ENCODE data around the gene SWT1.
"Not testable (repeated sequence)": the region's sequence is repeated elsewhere in the genome, so short reads cannot be mapped to it uniquely, and the experiment has no call there.

The SWT1 gene

DNA sequence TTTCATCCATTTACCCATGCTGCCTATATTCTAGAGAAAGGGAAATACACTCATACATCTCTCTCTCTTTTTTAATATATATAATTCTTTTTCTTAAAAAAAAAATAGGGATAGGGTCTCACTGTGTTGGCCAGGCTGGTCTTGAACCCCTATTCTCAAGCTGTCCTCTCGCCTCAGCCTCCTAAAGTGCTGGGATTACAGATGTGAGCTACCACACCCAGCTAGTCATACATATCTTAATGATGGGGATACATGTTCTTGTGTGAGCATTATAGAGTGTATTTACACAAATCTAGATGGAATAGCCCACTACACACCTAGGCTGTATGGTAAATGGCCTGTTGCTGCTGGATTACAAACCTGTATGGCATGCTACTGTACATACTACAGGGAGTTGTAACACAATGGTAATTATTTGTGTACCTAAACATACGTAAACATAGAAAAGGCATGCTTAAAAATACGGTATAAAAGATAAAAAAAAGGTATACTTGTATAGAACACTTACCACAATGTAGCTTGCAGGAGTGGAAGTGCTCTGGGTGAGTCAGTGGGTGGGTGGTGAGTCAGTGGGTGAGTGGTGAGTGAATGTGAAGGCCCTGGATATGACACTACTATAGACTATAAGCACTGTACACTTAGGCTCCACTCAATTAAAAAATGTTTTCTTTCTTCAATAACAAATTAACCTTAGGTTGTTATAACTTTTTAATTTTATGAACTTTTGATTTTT is 87.2 kb downstream of the SWT1 start:
- peak; percentile 3 to 17 (median 11) for DNase-seq (ENCODE audit: low read depth in 3 of 3, low spot score in 1 of 3)

DNA sequence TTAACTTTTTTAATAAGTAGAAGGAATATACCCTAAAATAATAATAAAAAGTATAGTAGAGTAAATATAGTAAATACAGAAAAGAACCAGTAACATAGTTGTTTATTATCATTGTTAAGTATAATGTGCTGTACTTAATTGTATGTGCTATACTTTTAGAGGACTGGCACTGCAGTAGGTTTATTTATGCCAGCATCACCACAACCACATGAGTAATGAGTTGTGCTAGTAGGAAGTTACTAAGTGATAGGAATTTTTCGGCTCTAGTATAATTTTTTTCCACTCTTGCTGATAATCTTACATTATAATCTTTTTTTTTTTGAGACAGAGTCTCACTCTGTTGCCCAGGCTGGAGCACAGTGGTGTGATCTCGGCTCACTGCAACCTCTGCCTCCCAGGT is 88.5 kb downstream of the SWT1 start:
- no peak for DNase-seq (ENCODE audit: low read depth in 3 of 3, low spot score in 1 of 3)

DNA sequence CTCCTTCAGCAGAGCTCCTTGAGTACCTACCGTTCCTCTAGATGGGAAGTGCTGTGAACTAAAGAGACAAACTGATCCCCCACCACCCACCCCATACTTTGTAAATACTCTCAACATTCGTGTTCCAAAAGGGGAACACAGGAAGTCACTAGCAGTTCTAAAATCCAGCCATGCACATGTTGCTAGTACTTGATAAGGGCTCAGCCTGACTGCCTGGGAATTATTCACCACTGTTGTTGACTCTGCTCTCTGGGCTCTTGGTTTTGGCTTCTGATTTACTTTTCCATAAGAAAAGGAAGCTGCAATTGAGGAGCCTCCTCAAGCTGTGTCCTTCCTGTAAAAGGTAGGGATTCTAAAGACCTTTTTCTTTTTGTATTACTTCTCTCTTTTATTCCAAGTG is 92.6 kb downstream of the SWT1 start:
- no peak for DNase-seq (ENCODE audit: low read depth in 3 of 3, low spot score in 1 of 3)

DNA sequence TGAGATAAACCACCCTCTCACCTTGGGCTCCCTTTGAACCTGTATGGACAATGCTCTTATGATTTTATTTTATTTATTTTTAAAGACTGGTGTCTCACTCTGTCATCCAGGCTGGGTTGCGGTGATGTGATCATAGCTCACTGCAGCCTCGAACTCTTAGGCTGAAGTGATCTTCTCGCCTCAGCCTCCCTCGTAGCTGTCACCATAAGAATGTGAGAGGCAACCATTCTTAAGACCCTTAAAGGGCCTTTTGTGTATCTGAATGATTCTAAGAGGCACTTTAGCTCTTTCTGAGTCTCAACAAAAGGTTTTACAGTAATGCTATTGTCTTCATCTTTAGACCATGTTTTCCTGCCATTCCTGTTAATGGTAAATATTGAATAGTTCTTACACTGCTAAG is 93.1 kb downstream of the SWT1 start:
- DNase-seq (ENCODE audit: low read depth in 3 of 3, low spot score in 1 of 3): no peak

DNA sequence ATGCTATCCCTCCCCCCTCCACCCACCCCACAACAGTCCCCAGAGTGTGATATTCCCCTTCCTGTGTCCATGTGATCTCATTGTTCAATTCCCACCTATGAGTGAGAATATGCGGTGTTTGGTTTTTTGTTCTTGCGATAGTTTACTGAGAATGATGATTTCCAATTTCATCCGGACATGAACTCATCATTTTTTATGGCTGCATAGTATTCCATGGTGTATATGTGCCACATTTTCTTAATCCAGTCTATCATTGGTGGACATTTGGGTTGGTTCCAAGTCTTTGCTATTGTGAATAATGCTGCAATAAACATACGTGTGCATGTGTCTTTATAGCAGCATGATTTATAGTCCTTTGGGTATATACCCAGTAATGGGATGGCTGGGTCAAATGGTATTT is 95.0 kb downstream of the SWT1 start:
- not testable (repeated sequence) for DNase-seq (ENCODE audit: low read depth in 3 of 3, low spot score in 1 of 3)

DNA sequence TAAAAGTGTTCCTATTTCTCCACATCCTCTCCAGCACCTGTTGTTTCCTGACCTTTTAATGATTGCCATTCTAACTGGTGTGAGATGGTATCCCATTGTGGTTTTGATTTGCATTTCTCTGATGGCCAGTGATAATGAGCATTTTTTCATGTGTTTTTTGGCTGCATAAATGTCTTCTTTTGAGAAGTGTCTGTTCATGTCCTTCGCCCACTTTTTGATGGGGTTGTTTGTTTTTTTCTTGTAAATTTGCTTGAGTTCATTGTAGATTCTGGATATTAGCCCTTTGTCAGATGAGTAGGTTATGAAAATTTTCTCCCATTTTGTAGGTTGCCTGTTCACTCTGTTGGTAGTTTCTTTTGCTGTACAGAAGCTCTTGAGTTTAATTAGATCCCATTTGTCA is 95.4 kb downstream of the SWT1 start:
- DNase-seq (ENCODE audit: low read depth in 3 of 3, low spot score in 1 of 3): not testable (repeated sequence)

DNA sequence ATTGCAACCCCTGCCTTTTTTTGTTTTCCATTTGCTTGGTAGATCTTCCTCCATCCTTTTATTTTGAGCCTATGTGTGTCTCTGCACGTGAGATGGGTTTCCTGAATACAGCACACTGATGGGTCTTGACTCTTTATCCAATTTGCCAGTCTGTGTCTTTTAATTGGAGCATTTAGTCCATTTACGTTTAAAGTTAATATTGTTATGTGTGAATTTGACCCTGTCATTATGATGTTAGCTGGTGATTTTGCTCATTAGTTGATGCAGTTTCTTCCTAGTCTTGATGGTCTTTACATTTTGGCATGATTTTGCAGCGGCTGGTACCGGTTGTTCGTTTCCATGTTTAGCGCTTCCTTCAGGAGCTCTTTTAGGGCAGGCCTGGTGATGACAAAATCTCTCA is 98.6 kb downstream of the SWT1 start:
- not testable (repeated sequence) for DNase-seq (ENCODE audit: low read depth in 3 of 3, low spot score in 1 of 3)

DNA sequence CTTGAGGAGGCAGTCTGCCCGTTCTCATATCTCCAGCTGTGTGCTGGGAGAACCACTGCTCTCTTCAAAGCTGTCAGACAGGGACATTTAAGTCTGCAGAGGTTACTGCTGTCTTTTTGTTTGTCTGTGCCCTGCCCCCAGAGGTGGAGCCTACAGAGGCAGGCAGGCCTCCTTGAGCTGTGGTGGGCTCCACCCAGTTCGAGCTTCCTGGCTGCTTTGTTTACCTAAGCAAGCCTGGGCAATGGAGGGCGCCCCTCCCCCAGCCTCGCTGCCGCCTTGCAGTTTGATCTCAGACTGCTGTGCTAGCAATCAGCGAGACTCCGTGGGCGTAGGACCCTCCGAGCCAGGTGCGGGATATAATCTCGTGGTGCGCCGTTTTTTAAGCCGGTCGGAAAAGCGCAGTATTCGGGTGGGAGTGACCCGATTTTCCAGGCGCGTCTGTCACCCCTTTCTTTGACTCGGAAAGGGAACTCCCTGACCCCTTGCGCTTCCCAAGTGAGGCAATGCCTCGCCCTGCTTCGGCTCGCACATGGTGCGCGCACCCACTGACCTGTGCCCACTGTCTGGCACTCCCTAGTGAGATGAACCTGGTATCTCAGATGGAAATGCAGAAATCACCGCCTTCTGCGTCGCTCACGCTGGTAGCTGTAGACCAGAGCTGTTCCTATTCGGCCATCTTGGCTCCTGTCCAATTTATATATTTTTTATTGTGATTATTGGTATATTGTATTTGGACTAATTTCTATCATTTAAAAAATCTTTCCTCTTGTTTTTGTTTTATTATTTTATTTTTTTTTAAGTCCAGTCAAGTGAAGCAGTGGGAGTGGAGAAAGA is 100.4 kb downstream of the SWT1 start:
- DNase-seq (ENCODE audit: low read depth in 3 of 3, low spot score in 1 of 3): not testable (repeated sequence)

DNA sequence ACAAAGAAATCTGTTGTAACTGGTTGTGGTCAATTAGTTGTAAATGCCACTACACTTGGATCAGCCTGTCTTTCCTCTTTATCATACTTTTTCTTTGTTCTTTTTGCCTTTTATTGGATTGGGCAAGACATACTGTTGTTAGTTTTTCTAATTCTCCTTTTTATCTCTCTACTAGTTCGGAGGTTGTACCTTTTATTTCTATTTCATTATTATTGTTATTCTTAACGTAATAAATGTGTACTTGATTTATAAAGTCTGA is 100.9 kb downstream of the SWT1 start:
- DNase-seq (ENCODE audit: low read depth in 3 of 3, low spot score in 1 of 3): no peak

DNA sequence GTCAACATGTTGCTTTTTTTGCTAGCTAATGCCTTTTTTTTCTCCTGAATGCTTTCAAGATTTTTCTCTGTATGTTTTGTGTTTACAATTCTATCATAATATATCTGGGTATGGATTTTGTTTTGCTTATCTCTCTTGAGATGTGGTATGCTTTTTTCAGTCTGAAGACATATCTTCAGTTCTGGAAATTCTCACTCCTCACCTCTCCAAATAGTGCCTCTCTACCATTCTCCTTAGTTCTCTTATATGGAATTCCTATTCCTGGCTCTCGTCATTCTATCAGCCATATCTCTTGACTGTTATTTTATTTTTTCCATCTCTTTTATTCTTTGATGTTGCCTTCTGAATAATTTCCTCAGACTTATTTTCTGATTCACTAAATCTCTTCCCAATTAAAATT is 101.7 kb downstream of the SWT1 start:
- DNase-seq (ENCODE audit: low read depth in 3 of 3, low spot score in 1 of 3): no peak

DNA sequence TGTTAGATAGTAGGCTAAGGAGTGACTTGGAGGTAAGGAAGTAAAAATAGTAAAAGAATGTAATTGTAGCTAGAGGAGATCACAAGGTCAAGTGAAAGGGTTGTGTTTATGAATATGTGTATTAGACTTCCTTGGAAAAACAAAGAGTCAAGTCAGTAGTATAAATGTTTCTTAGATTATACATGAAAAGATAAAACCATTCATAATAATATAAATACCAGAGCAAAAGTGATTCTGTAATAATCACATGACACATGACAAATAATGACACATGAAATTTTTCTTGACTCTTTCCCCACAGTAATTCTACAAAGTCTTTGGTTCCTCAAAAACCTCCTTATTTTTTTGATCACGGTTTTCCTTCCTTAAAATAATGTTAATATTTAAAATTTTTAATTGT is 103.6 kb downstream of the SWT1 start:
- no peak for DNase-seq (ENCODE audit: low read depth in 3 of 3, low spot score in 1 of 3)

DNA sequence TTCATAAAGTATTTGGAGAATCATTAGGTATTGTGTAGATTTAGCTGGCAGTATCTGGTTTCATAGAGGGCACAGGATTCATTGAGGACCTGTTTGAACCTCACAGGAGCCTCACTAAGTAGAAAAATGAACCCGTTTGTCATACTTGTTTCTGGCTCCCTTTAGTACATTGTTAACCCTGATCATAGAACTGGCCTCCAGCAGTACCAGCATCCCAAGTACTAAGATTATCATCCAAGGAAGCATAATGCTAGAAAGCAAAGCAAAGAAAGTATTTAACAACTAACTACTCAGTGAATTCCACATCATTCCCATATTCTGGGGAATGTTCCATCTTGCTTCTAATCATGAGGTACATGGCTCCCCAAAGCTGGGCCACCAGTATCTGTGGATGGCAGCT is 105.2 kb downstream of the SWT1 start:
- no peak for DNase-seq (ENCODE audit: low read depth in 3 of 3, low spot score in 1 of 3)

DNA sequence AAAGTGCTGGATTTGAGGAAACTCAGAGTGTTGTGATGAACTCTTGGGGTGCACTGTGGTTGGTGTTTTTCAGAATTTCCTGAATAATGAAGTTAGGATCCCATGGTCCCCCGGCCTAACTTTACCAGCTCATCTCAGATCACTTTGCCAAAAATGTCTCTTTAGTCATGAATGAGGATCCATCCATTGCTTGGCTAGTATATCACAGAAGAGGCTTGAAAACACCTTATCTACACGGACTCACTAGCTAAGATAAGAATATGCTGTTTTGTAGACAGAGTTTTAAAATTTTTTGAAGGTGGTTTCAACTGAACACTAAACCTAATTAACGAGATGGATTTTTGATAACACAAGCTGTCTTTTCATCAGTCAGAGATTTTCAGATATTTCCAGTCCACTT is 106.3 kb downstream of the SWT1 start:
- DNase-seq (ENCODE audit: low read depth in 3 of 3, low spot score in 1 of 3): no peak

DNA sequence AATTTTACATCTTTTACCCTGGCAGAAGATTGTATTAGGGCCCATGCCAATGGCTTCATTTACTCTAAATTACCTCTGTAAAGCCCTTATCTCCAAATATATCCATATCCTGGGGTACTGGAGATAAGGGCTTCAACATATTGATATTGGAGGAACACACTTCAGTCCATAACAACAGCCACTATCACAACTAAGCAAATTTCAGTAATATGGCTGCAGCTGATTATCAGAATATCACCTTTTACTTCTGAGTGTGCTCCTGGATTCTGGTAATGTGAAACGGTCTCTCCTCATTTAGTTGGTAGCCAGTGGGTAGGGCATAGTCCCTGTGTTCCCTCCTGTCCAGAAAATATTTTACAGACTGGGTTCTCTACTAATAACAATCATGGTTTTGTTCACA is 106.8 kb downstream of the SWT1 start:
- no peak for DNase-seq (ENCODE audit: low read depth in 3 of 3, low spot score in 1 of 3)

DNA sequence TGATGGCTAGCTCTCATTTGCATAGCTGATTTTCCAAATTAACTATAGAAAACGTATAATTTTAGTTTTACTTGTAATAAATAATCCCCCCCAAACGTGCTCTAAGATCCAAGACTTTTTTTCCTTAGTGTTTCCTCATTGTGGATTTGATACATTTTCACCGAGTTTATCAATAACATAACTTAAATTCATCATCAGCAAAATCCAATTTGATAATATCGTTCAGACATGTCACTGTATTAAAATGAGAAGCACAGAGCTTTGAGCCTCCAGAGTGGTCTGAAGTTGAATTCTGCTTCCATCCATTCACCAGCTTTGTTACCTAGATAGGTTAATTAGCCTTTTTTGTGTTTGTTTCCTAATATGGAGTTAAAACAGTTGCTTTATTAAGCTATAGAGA is 108.3 kb downstream of the SWT1 start:
- no peak for DNase-seq (ENCODE audit: low read depth in 3 of 3, low spot score in 1 of 3)

DNA sequence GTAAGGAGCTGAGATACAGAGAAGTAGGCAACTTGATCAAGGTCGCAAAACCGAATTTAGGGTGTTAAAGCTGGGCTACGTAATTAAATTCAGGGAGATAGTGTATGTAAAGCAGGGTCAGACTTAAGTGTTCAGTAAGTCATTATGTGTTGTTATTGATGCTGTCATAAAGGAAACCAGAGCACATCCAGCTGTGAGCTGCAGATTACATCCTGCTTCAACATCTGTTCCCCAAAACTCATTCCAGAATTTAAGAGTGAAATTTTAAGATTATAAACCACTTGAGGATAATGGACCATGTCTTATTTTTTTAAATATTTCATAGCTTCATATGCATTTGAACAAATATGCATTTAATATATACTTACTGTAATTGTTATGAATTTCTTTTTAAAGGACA is 110.3 kb downstream of the SWT1 start:
- no peak for DNase-seq (ENCODE audit: low read depth in 3 of 3, low spot score in 1 of 3)

DNA sequence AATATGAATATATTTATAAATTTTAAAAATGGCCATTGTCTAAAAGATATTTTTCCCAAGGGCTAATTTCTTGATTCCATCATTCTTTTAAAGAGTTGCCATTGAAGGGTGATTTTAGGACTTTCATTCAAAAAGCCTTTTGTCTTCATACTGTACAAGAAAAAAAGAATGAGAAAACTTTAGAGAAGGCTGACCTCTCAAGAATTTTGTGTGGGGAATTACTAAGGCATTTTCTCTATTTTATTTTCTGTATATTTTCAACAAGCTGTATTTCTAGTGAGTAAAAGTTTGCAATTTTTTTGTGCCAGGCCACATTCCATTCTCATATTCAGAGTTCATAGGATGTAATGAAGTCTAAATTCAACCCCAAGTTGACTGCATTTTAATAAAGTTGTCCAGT is 110.7 kb downstream of the SWT1 start:
- DNase-seq (ENCODE audit: low read depth in 3 of 3, low spot score in 1 of 3): no peak

DNA sequence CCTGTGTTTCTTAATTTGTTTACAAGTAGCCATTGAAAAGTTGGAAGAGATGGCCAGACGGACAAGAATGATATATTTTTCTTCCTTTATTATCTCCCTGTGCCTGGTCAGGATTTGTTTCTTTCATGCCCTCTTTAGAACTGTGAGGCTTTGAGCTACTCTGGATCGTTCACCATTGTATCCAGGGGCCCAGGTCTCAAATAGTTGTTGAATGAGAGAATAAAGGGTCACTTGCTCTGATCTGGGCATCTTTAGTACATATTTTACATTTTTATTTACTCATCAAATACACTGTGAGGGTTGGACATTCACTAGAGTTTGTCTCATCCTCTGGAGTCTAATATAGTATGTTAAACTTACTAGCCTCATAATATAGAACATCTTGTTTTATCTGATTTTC is 111.4 kb downstream of the SWT1 start:
- no peak for DNase-seq (ENCODE audit: low read depth in 3 of 3, low spot score in 1 of 3)

DNA sequence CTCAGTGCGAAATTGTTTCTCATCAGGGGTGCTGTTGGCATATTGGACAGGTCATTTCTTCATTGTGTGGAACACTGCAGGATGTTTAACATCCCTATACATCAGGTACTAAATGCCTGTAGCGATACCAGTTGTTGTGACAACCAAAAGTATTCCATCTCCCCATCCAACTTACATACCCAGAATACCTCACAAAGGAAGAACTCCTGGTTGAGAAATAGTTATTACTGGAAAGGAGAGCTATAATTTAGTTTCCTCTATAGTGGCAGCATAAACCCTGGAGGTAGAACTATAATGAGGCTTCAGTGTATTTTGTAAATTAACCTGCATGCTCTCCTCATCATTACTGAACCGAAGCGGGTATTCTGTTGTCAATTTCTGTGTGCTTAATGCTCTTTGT is 115.0 kb downstream of the SWT1 start:
- no peak for DNase-seq (ENCODE audit: low read depth in 3 of 3, low spot score in 1 of 3)

DNA sequence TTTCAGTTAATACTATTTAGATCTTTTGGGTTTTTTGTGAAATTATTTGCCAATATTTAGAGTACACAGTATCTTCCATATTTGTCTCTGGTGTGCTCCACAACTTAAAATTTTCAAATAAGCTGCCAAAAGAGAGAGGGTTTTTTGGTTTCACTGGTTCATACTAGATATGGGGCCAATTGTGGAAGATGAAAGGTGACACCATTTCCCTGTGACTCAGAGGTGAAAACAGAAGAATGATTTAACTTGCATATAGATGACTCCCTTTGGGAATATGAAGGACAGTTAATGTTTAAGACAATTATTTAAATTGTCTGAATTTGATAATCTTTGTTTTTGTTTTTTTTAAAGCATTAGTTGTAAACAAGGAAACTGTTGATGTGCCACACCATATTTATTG is 122.6 kb downstream of the SWT1 start:
- no peak for DNase-seq (ENCODE audit: low read depth in 3 of 3, low spot score in 1 of 3)

DNA sequence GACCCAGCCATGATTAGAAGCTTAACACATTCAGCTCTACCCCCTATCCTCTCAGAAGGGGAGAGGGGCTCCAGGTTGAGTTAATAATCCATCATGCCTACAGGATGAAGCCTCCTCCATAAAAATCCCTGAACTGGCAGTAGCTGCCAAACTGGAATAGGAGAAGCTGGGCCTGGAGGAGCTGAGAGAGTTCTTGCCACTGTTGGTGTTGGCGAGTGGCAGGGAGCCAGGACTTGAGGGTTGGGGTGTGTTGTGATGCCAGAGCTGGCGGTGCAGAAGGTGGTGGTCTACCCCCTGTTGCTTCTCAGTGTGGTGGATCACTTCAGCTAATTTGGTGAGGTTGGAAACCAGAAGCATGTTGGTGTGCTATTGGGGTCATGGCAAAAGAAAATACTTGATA is 123.6 kb downstream of the SWT1 start:
- no peak for DNase-seq (ENCODE audit: low read depth in 3 of 3, low spot score in 1 of 3)

DNA sequence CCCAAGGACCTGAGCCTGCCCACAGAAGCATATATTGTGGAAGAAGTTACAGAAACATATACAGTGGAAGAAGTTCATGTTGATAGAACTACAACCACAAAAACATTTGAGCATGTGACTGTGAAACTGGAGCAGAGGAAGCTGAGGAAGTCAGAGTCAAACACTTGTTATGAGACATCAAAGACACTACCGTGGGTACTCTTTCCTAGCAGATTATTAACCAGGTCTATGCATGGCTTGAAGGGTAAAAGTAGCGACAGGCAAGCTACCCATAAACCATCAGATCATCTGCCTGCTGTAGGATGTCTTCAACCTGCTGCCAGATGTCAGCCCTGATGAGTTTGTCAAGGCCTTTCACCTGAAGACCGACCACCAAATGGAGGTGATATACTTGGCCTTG is 124.3 kb downstream of the SWT1 start:
- DNase-seq (ENCODE audit: low read depth in 3 of 3, low spot score in 1 of 3): peak in 1 of 3 donors; percentile 5

DNA sequence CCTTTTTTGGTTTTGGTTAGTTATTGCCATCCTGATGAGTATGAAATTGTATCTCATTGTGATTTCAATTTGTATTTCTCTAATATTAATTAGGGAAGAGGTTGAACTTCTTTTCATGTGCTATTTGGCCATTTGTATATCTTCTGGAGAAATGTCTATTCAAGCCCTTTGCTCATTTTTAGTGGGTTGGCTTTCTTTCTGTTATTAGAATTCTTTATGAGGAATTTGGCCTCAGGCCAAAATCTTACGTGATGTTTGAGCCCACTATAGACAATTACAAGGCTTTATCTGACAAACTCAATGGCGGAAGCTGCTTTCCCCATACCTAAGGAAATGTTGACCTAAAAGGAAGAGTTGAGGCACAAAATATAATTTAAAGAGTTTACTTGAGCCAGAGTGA is 127.1 kb downstream of the SWT1 start:
- DNase-seq (ENCODE audit: low read depth in 3 of 3, low spot score in 1 of 3): no peak

Data from stimulated activated CD4-positive, alpha-beta T cell treated with anti-CD3 and anti-CD28 coated beads, TNF-alpha, amount 100 ng/mL, for 1 hour (primary cell).